Stimulated activated CD4-positive, alpha-beta T cell treated with anti-CD3 and anti-CD28 coated beads, Interleukin-15, amount 100 ng/mL, for 24 hours (primary cell): Measurements from ENCODE around the gene KRTAP17-1.
"Not testable (repeated sequence)": the region's sequence is repeated elsewhere in the genome, so short reads cannot be mapped to it uniquely, and the experiment has no call there.

Experiments used
- DNase-seq: peaks from one replicate; pipeline ENCODE4 v3.0.0-alpha.2; 2020

Gene KRTAP17-1

GRCh38 chr17:41301916-41302901 lies 13.3 kb downstream of the KRTAP17-1 start, which contains the start of gene KRTAP29-1:
KRTAP29-1 (minus strand) TSS chr17:41302851; CDS start chr17:41302851, 0 bp downstream.
- DNase-seq: no peak

GRCh38 chr17:41301204-41301790 lies 14.2 kb downstream of the KRTAP17-1 start:
- DNase-seq: no peak

GRCh38 chr17:41298458-41299135 lies 16.9 kb downstream of the KRTAP17-1 start:
- no peak for DNase-seq

- no peak for DNase-seq
Observed at GRCh38 chr17:41296846-41297245, 18.7 kb downstream of the KRTAP17-1 start.

GRCh38 chr17:41294016-41294415 lies 21.5 kb downstream of the KRTAP17-1 start:
- DNase-seq: no peak

GRCh38 chr17:41287050-41287449 lies 28.5 kb downstream of the KRTAP17-1 start:
- no peak for DNase-seq

GRCh38 chr17:41284546-41284945 lies 31.0 kb downstream of the KRTAP17-1 start:
- DNase-seq: no peak

GRCh38 chr17:41284043-41284442 lies 31.5 kb downstream of the KRTAP17-1 start:
- no peak for DNase-seq

GRCh38 chr17:41278176-41278955 lies 37.1 kb downstream of the KRTAP17-1 start:
- DNase-seq: no peak

GRCh38 chr17:41275648-41276190 lies 39.8 kb downstream of the KRTAP17-1 start, which contains the start of gene KRTAP9-7:
KRTAP9-7 (plus strand) TSS chr17:41275698; CDS start chr17:41275698, 0 bp downstream.
- not testable (repeated sequence) for DNase-seq

GRCh38 chr17:41271858-41272257 lies 43.7 kb downstream of the KRTAP17-1 start:
- DNase-seq: no peak

GRCh38 chr17:41271323-41271722 lies 44.2 kb downstream of the KRTAP17-1 start:
- not testable (repeated sequence) for DNase-seq

GRCh38 chr17:41267711-41268110 lies 47.8 kb downstream of the KRTAP17-1 start:
- no peak for DNase-seq

- DNase-seq: no peak
Observed at GRCh38 chr17:41265078-41265477, 50.4 kb downstream of the KRTAP17-1 start, which contains the start of gene KRTAP9-6. KRTAP9-6 (plus strand) TSS chr17:41265378; CDS start chr17:41265378, 0 bp downstream.
